PC-3 (cell line): ENCODE data around the gene ELOVL5.
"Not testable (repeated sequence)": the region's sequence is repeated elsewhere in the genome, so short reads cannot be mapped to it uniquely, and the experiment has no call there.

Source experiments
- EZH2phosphoT487 ChIP-seq: fragments of 300-600 bp; sonication (generic); IDR thresholded peaks from 2 replicates; pipeline ENCODE4 v1.6.1; 2018; ENCODE audit warnings: mild to moderate bottlenecking, antibody characterized with exemption, low read length, borderline replicate concordance
- TF ChIP-seq, protein P1 (sequence below): fragments of 300-600 bp; sonication (generic); conservative IDR thresholded peaks from 2 replicates; pipeline ENCODE4 v1.5.1; 2017; ENCODE audit warnings: antibody characterized with exemption, low read depth, mild to moderate bottlenecking, low read length

DNA sequence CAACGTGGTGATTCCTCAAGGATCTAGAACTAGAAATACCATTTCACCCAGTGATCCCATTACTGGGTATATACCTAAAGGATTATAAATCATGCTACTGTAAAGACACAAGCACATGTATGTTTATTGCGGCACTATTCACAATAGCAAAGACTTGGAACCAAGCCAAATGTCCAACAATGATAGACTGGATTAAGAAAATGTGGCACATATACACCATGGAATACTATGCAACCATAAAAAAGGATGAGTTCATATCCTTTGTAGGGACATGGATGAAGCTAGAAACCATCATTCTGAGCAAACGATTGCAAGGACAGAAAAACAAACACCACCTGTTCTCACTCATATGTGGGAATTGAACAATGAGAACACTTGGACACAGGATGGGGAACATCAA, 39.9 kb upstream of the ELOVL5 start:
- TF ChIP-seq, protein P1, sequence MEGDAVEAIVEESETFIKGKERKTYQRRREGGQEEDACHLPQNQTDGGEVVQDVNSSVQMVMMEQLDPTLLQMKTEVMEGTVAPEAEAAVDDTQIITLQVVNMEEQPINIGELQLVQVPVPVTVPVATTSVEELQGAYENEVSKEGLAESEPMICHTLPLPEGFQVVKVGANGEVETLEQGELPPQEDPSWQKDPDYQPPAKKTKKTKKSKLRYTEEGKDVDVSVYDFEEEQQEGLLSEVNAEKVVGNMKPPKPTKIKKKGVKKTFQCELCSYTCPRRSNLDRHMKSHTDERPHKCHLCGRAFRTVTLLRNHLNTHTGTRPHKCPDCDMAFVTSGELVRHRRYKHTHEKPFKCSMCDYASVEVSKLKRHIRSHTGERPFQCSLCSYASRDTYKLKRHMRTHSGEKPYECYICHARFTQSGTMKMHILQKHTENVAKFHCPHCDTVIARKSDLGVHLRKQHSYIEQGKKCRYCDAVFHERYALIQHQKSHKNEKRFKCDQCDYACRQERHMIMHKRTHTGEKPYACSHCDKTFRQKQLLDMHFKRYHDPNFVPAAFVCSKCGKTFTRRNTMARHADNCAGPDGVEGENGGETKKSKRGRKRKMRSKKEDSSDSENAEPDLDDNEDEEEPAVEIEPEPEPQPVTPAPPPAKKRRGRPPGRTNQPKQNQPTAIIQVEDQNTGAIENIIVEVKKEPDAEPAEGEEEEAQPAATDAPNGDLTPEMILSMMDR: not testable (repeated sequence)
- not testable (repeated sequence) for TF ChIP-seq EZH2phosphoT487
